A549 (cell line): Measurements from ENCODE around the gene ISCU. TPM values are rescaled to one million over a fixed set of nuclear protein-coding genes. Genes with fewer than 3 reads are reported as not detected.

Experiments
- ATAC-seq, 2 experiments: fragments of 200-7000 bp in 1 of 2; fragments of >200 bp in 1 of 2; cut with Nextera tagmentation in 1 of 2; cut with Tn5 transposase in 1 of 2; 3 replicates each; pipeline versions ENCODE4 v1.8.0 to v1.9.1; 2018 to 2020; ENCODE audit warnings: mild to moderate bottlenecking in 1 of 2, moderate library complexity in 1 of 2
- CTCF ChIA-PET: fragments of 300-600 bp; sonication (Branson Sonifier 250); formaldehyde crosslinking; extraction: SDS; loops from one replicate; lab custom pipeline; 2021; ENCODE audit warnings: antibody characterized with exemption, inconsistent platforms; lab: Yijun Ruan, JAX
- POLR2A ChIA-PET: fragments of 350-600 bp; formaldehyde crosslinking; extraction: SDS; loops from one replicate; lab custom pipeline; 2021; ENCODE audit warnings: antibody characterized with exemption, inconsistent platforms; lab: Yijun Ruan, JAX
- DNase-seq, 2 experiments: peaks; one replicate each; pipeline versions ENCODE4 v3.0.0 to v3.0.0-alpha.2; 2011 to 2016; ENCODE audit warnings: low read depth in 1 of 2, low spot score in 1 of 2
- FAIRE-seq: peaks from 2 replicates; lab custom pipeline; 2011; peaks lifted over from hg19 to GRCh38; lab: Jason Lieb, UNC
- H3K27ac ChIP-seq, 2 experiments: fragments of >200 bp; sonication (Bioruptor Twin); formaldehyde crosslinking; 3 replicates each; pipeline ENCODE4 v1.5.1; 2016 to 2017
- H3K4me1 ChIP-seq: fragments of >200 bp; sonication (Bioruptor Twin); formaldehyde crosslinking; 3 replicates; pipeline ENCODE4 v1.6.1; 2016
- H3K4me2 ChIP-seq: fragments of >200 bp; sonication (Bioruptor Twin); formaldehyde crosslinking; 3 replicates; pipeline ENCODE4 v1.6.1; 2016
- H3K4me3 ChIP-seq: fragments of >200 bp; sonication (Bioruptor Twin); formaldehyde crosslinking; 3 replicates; pipeline ENCODE4 v1.5.1; 2016
- H3K9me3 ChIP-seq: fragments of >200 bp; sonication (Bioruptor Twin); formaldehyde crosslinking; 3 replicates; pipeline ENCODE4 v1.6.1; 2016
- EHF ChIP-seq: fragments of 250-450 bp; sonication (Bioruptor Pico); IDR thresholded peaks from 2 replicates; pipeline ENCODE4 v1.5.0; 2020; ENCODE audit warnings: mild to moderate bottlenecking
- EHMT2 ChIP-seq: fragments of 200-600 bp; sonication (generic); IDR thresholded peaks from 2 replicates; pipeline ENCODE4 v1.6.1; 2016; ENCODE audit warnings: antibody characterized with exemption, low read depth, mild to moderate bottlenecking, moderate library complexity
- EP300 ChIP-seq, 2 experiments: fragments of >200 bp; sonication (Bioruptor Twin); formaldehyde crosslinking; IDR thresholded peaks; 2 replicates in 1 of 2; 3 replicates in 1 of 2; pipeline ENCODE4 v1.6.1; 2016 to 2017
- ESRRA ChIP-seq: fragments of 150-350 bp; IDR thresholded peaks from 2 replicates; pipeline ENCODE4 v1.6.1; 2014; ENCODE audit warnings: mild to moderate bottlenecking, low read length, borderline replicate concordance
- FOXS1 ChIP-seq: fragments of 250-450 bp; sonication (Bioruptor Pico); IDR thresholded peaks from 2 replicates; pipeline ENCODE4 v1.5.0; 2020; ENCODE audit warnings: mild to moderate bottlenecking, moderate library complexity
- GATA3 ChIP-seq: IDR thresholded peaks from 2 replicates; pipeline ENCODE4 v1.6.1; 2012; ENCODE audit warnings: borderline replicate concordance
- HDAC2 ChIP-seq: fragments of 200-600 bp; sonication (generic); IDR thresholded peaks from 2 replicates; pipeline ENCODE4 v1.6.1; 2016
- JUNB ChIP-seq: fragments of >200 bp; sonication (Bioruptor Twin); formaldehyde crosslinking; IDR thresholded peaks from 2 replicates; pipeline ENCODE4 v1.6.1; 2016
- MAZ ChIP-seq: fragments of 150-350 bp; IDR thresholded peaks from 2 replicates; pipeline ENCODE4 v1.6.1; 2014; ENCODE audit warnings: antibody characterized with exemption, low read depth, low read length, borderline replicate concordance
- NPAS2 ChIP-seq: fragments of 250-450 bp; sonication (Bioruptor Pico); IDR thresholded peaks from 2 replicates; pipeline ENCODE4 v1.8.0; 2022; ENCODE audit warnings: mild to moderate bottlenecking, moderate library complexity, borderline replicate concordance
- PHF8 ChIP-seq: fragments of 200-600 bp; sonication (generic); IDR thresholded peaks from 2 replicates; pipeline ENCODE4 v1.6.1; 2016; ENCODE audit warnings: low read depth, mild to moderate bottlenecking, antibody characterized with exemption, moderate library complexity, borderline replicate concordance
- POLR2A ChIP-seq: IDR thresholded peaks from 2 replicates; pipeline ENCODE4 v1.6.1; 2012; ENCODE audit warnings: mild to moderate bottlenecking, low read length
- POLR2AphosphoS2 ChIP-seq: conservative IDR thresholded peaks from 2 replicates; pipeline ENCODE4 v1.6.1; 2012; ENCODE audit warnings: low read length, improper control_type of control experiment, inconsistent platforms
- RAD21 ChIP-seq, 2 experiments: fragments of >200 bp in 1 of 2; sonication (Bioruptor Twin) in 1 of 2; formaldehyde crosslinking in 1 of 2; IDR thresholded peaks in 1 of 2; conservative IDR thresholded peaks in 1 of 2; 2 replicates in 1 of 2; 3 replicates in 1 of 2; pipeline ENCODE4 v1.6.1; 2012 to 2018; ENCODE audit warnings: inconsistent platforms in 1 of 2
- SMC3 ChIP-seq: fragments of >200 bp; sonication (Bioruptor Twin); formaldehyde crosslinking; IDR thresholded peaks from 3 replicates; pipeline ENCODE4 v1.6.1; 2018; ENCODE audit warnings: inconsistent platforms
- ZC3H11A ChIP-seq: fragments of 450-650 bp; IDR thresholded peaks from 2 replicates; pipeline ENCODE4 v1.6.1; 2014; ENCODE audit warnings: antibody characterized with exemption, mild to moderate bottlenecking
- WGBS: methylation state at CpG from one replicate; pipeline ENCODE4 v1.1.6; 2017; ENCODE audit errors: missing lambda C conversion rate; 5-methylcytosine and 5-hydroxymethylcytosine counted together
- polyA plus RNA-seq, 4 experiments: library from polyadenylated mRNA; depleted of rRNA in 3 of 4; stranded (reverse); fragments of >200 nt; fragmentation: RNase III in 1 of 4; extraction: RNeasy Plus Mini Kit Qiagen cat#74134 plus additional on column Dnase treatment in 1 of 4; gene quantifications; 2 replicates in 3 of 4; 3 replicates in 1 of 4; pipeline ENCODE4 v1.2.3, GENCODE V29; 2011 to 2017
- TF ChIP-seq, protein P1 (sequence below): fragments of >200 bp; sonication (Bioruptor Twin); formaldehyde crosslinking; IDR thresholded peaks from 3 replicates; pipeline ENCODE4 v1.5.1; 2016
- TF ChIP-seq, protein P2 (sequence below): fragments of 450-650 bp; IDR thresholded peaks from 2 replicates; pipeline ENCODE4 v1.6.1; 2014; ENCODE audit warnings: antibody characterized with exemption
- TF ChIP-seq, protein P3 (sequence below): fragments of 250-450 bp; sonication (Bioruptor Pico); IDR thresholded peaks from 2 replicates; pipeline ENCODE4 v1.5.0; 2020; ENCODE audit warnings: low read depth, mild to moderate bottlenecking, moderate library complexity
- TF ChIP-seq, protein P4 (sequence below): fragments of >200 bp; sonication (Bioruptor Twin); formaldehyde crosslinking; IDR thresholded peaks from 2 replicates; pipeline ENCODE4 v1.6.1; 2016
- TF ChIP-seq, protein P5 (sequence below): fragments of 150-350 bp; IDR thresholded peaks from 2 replicates; pipeline ENCODE4 v1.6.1; 2014; ENCODE audit warnings: low read depth, mild to moderate bottlenecking, low read length
- TF ChIP-seq, protein P6 (sequence below): IDR thresholded peaks from 2 replicates; pipeline ENCODE4 v1.6.1; 2012

Gene ISCU
- polyA plus RNA-seq, 2 of the 4 experiments (the other 2 are of a cell fraction): 97.5 to 174 TPM

DNA sequence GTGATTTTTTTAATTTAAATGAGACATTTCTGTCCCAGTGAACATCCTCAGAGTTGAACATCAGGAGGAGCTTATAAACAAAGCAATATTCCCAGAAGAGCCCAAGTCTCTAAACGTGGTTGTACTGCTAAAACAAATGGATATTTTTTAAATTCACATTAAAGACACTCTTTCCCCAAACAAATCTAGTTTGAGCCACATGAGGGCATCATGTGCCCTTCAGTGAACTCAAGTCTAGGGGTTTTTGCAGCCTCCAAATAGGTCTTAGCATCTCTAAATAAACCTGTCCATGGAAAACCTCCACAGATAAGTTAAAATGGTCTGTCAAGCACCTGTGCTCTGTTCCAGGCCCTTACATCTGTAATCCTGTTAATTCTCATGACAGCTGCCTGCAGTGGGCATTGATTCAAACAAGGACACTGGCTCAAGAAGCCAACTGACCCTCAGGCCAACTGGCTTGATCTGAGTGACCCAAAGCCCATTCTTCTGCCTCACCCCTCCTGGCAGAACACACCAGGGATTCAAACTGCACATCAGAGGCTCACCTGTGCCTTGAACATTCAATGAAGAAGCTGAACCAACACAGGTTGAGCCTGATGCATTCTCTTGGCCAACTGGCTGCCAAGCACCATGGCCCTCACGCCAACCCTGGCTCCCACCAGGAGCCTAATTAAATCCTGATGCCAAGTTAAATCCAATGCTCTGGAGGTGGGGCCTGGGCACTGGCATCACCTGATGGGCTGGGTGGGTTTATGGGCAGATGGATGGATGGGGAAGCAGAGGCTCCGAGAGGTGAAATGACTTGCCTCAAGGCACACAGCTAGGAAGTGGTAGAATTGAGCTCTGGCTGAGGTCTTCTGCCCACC is 8.6 kb downstream of the ISCU start:
- WGBS: 67% methylated on average over 3 of the region's 3 CpGs
- TF ChIP-seq, protein P1, sequence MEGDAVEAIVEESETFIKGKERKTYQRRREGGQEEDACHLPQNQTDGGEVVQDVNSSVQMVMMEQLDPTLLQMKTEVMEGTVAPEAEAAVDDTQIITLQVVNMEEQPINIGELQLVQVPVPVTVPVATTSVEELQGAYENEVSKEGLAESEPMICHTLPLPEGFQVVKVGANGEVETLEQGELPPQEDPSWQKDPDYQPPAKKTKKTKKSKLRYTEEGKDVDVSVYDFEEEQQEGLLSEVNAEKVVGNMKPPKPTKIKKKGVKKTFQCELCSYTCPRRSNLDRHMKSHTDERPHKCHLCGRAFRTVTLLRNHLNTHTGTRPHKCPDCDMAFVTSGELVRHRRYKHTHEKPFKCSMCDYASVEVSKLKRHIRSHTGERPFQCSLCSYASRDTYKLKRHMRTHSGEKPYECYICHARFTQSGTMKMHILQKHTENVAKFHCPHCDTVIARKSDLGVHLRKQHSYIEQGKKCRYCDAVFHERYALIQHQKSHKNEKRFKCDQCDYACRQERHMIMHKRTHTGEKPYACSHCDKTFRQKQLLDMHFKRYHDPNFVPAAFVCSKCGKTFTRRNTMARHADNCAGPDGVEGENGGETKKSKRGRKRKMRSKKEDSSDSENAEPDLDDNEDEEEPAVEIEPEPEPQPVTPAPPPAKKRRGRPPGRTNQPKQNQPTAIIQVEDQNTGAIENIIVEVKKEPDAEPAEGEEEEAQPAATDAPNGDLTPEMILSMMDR: peak; percentile 53; the same call in 2 of the 3 replicates
- TF ChIP-seq POLR2AphosphoS2 (no peak), RAD21 (conservative IDR thresholded peaks at IDR 0.05 in 1 of 2, IDR thresholded peaks at IDR 0.05 in 1 of 2) (peak; percentile 65 to 74), SMC3 (peak; percentile 75)
- H3K27ac ChIP-seq: no peak overlapping the region
- no peak overlapping the region for H3K4me2 ChIP-seq
- POLR2A ChIA-PET: interaction anchor here (1.6 kb wide), 1 partner anchor 9 kb away, joined by 4 read pairs; the partner anchor contains the start of gene ISCU
- peak; percentile 17 to 61; a peak in 5 of 6 replicates for ATAC-seq
- CTCF ChIA-PET: interaction anchor here (0.7 to 22.8 kb wide), 18 partner anchors 12 to 524 kb away, joined by 3 to 533 read pairs (median 4); partner anchors contain the start of genes ALKBH2 and TMEM119
- peak in 1 of 2 experiments; percentile 58 for DNase-seq
- no peaks in the 10 kb centered on the region for H3K9me3 ChIP-seq
- no peak overlapping the region for H3K4me3 ChIP-seq
- peaks cover 5% of the 10 kb centered on the region for H3K4me1 ChIP-seq
- no peak for FAIRE-seq

DNA sequence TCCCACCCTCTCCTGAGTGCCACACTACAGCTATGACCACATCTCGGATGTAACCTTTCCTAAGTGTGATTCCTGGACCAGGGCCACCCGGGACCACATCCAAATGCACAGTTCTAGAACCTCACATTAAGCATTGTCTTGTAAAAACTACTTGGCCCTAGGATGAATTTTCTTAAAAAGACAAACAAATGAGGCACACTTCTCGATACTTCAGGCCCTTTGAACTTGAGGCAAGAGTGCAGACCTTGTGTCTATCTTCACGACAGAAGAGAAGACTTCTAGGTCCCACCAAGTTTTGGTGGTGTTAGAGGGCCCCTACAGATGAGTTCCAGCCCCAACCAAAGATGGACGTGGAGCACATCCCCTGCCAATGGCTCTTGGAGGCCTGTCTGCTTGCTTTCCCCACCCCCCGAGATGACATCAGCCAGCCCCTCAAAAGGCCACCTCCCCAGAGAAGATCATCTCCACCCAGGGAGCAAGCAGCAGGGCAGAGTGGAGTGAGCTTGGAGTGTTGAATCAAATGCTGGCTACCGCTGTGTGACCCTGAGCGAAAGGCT is 9.3 kb downstream of the ISCU start:
- 71% methylated on average over 7 of the region's 8 CpGs for WGBS
- peak in 1 of 2 experiments; percentile 24; a peak in 2 of 6 replicates for ATAC-seq

More for the DNA sequence above, 9.3 kb downstream of the ISCU start:
- H3K27ac ChIP-seq: no peak overlapping the region
- TF ChIP-seq, protein P2, sequence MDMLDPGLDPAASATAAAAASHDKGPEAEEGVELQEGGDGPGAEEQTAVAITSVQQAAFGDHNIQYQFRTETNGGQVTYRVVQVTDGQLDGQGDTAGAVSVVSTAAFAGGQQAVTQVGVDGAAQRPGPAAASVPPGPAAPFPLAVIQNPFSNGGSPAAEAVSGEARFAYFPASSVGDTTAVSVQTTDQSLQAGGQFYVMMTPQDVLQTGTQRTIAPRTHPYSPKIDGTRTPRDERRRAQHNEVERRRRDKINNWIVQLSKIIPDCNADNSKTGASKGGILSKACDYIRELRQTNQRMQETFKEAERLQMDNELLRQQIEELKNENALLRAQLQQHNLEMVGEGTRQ: no peak
- no peak for TF ChIP-seq EP300 (IDR thresholded peaks at IDR 0.05)
- TF ChIP-seq, protein P3, sequence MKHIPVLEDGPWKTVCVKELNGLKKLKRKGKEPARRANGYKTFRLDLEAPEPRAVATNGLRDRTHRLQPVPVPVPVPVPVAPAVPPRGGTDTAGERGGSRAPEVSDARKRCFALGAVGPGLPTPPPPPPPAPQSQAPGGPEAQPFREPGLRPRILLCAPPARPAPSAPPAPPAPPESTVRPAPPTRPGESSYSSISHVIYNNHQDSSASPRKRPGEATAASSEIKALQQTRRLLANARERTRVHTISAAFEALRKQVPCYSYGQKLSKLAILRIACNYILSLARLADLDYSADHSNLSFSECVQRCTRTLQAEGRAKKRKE (CRISPR knock-in tag): no peak
- no peak for TF ChIP-seq POLR2A
- TF ChIP-seq ZC3H11A: no peak
- TF ChIP-seq, protein P4, sequence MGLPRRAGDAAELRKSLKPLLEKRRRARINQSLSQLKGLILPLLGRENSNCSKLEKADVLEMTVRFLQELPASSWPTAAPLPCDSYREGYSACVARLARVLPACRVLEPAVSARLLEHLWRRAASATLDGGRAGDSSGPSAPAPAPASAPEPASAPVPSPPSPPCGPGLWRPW: no peak
- no peak for TF ChIP-seq FOXS1 (CRISPR knock-in tag)
- no peak for TF ChIP-seq PHF8
- TF ChIP-seq POLR2AphosphoS2: no peak
- TF ChIP-seq SMC3: no peak
- TF ChIP-seq ESRRA: no peak
- no peak for TF ChIP-seq HDAC2
- no peak for TF ChIP-seq NPAS2
- no peak for TF ChIP-seq EHMT2
- TF ChIP-seq MAZ: no peak
- no peak for TF ChIP-seq EHF (CRISPR knock-in tag)
- TF ChIP-seq GATA3: no peak
- TF ChIP-seq, protein P5, sequence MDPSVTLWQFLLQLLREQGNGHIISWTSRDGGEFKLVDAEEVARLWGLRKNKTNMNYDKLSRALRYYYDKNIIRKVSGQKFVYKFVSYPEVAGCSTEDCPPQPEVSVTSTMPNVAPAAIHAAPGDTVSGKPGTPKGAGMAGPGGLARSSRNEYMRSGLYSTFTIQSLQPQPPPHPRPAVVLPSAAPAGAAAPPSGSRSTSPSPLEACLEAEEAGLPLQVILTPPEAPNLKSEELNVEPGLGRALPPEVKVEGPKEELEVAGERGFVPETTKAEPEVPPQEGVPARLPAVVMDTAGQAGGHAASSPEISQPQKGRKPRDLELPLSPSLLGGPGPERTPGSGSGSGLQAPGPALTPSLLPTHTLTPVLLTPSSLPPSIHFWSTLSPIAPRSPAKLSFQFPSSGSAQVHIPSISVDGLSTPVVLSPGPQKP: no peak
- TF ChIP-seq, protein P6, sequence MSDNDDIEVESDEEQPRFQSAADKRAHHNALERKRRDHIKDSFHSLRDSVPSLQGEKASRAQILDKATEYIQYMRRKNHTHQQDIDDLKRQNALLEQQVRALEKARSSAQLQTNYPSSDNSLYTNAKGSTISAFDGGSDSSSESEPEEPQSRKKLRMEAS: no peak
- no peak for TF ChIP-seq JUNB
- no peak for FAIRE-seq
- H3K4me1 ChIP-seq: no peaks in the 10 kb centered on the region
- ChIA-PET POLR2A (interaction anchor here (1.6 kb wide), 1 partner anchor 9 kb away, joined by 4 read pairs; the partner anchor contains the start of gene ISCU), CTCF (interaction anchor here (0.6 to 22.8 kb wide), 11 partner anchors 11 to 523 kb away, joined by 3 to 533 read pairs (median 5); no protein-coding TSS in a partner anchor)
- no peaks in the 10 kb centered on the region for H3K9me3 ChIP-seq
- no peak for DNase-seq
- H3K4me2 ChIP-seq: no peak overlapping the region
- H3K4me3 ChIP-seq: no peak overlapping the region
